Measurements from ENCODE around the gene NT5E. TPM values are rescaled to one million over a fixed set of nuclear protein-coding genes. Genes with fewer than 3 reads are reported as not detected.

The NT5E gene
- total and polyA plus RNA-seq, 2 experiments from 2014 or later: 0.18 to 1.5 TPM

DNA sequence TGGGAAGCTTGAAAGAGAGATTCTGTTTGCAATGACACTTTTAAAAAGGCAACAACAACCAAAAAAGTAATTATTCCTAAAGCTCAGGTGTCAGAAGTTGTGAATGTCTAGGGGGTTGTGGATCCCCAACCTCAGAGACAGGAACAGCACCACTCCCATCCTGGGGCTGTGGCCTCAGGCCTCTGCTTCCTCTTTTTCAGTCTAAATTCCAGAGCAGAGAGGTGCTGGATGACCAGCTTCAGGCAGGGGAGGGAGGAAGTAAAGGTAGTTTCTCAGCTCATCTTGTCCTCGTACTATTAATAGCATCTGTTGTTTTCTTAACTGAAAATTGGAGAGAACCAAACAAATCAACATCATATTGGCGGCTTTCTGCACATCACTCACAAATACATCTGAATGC lies 8.3 kb downstream of the NT5E start:
- peak; percentile 35 for DNase-seq (ENCODE audit: low spot score)
- Mint-ChIP-seq H3K36me3 (ENCODE audit: low read depth) (no peaks in the 10 kb centered on the region), H3K4me3 (no peak overlapping the region), H3K9me3 (no peaks in the 10 kb centered on the region), H3K27ac (no peak overlapping the region), H3K4me1 (peaks cover 26% of the 10 kb centered on the region), H3K27me3 (ENCODE audit: insufficient read depth, low read depth, poor library complexity) (peaks cover 4% of the 10 kb centered on the region)
- H3K4me1 ChIP-seq (ENCODE audit: insufficient read depth): peaks cover 26% of the 10 kb centered on the region
- no peaks in the 10 kb centered on the region for H3F3A ChIP-seq (replicated peaks; ENCODE audit: low read depth)
- no peak overlapping the region for H2AFZ ChIP-seq
- peak overlapping the region; percentile 49 for H3K4me2 ChIP-seq
- no peaks in the 10 kb centered on the region for H4K20me1 ChIP-seq (replicated peaks; ENCODE audit: insufficient read depth)
- H3K9me2 ChIP-seq (ENCODE audit: insufficient read depth): peaks cover 11% of the 10 kb centered on the region
- ATAC-seq: peak; percentile 44
- H3K4me3 ChIP-seq: peak overlapping the region; percentile 15; the same call in 1 of the 2 replicates
- H3K36me3 ChIP-seq (ENCODE audit: insufficient read depth): no peaks in the 10 kb centered on the region
- H3K79me2 ChIP-seq (replicated peaks; ENCODE audit: insufficient read depth): no peaks in the 10 kb centered on the region
- H3K27ac ChIP-seq (ENCODE audit: low read depth): no peak overlapping the region
- H3K27me3 ChIP-seq (ENCODE audit: insufficient read depth): peaks cover 3% of the 10 kb centered on the region
- no peak for TF ChIP-seq JUNB (IDR thresholded peaks at IDR 0.05; ENCODE audit: unreplicated experiment)

DNA sequence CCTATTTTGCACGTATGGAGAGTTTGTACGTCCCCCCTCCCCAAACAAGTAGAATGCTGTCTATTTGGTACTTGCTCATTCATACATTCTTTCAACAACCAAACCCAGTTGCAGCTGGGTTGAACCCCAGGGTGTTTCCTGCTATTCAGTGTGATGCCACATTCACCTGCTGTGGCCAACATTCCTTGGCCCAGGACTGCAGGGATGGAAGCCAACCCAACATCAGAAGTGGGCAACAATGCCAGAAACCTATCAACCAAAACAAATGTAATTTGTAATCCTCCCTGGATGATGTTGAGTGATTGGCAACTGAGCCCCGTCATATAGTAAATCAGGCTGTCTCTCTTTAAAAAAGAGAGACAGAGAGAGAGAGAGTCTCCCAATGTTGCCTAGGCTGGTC lies 8.9 kb downstream of the NT5E start:
- H3K4me3 Mint-ChIP-seq: no peak overlapping the region; the same call in 2 of the 3 replicates
- H3K27me3 Mint-ChIP-seq (ENCODE audit: insufficient read depth, low read depth, poor library complexity): peaks cover 4% of the 10 kb centered on the region
- TF ChIP-seq JUNB (IDR thresholded peaks at IDR 0.05; ENCODE audit: unreplicated experiment): no peak
- TF ChIP-seq, protein P1, sequence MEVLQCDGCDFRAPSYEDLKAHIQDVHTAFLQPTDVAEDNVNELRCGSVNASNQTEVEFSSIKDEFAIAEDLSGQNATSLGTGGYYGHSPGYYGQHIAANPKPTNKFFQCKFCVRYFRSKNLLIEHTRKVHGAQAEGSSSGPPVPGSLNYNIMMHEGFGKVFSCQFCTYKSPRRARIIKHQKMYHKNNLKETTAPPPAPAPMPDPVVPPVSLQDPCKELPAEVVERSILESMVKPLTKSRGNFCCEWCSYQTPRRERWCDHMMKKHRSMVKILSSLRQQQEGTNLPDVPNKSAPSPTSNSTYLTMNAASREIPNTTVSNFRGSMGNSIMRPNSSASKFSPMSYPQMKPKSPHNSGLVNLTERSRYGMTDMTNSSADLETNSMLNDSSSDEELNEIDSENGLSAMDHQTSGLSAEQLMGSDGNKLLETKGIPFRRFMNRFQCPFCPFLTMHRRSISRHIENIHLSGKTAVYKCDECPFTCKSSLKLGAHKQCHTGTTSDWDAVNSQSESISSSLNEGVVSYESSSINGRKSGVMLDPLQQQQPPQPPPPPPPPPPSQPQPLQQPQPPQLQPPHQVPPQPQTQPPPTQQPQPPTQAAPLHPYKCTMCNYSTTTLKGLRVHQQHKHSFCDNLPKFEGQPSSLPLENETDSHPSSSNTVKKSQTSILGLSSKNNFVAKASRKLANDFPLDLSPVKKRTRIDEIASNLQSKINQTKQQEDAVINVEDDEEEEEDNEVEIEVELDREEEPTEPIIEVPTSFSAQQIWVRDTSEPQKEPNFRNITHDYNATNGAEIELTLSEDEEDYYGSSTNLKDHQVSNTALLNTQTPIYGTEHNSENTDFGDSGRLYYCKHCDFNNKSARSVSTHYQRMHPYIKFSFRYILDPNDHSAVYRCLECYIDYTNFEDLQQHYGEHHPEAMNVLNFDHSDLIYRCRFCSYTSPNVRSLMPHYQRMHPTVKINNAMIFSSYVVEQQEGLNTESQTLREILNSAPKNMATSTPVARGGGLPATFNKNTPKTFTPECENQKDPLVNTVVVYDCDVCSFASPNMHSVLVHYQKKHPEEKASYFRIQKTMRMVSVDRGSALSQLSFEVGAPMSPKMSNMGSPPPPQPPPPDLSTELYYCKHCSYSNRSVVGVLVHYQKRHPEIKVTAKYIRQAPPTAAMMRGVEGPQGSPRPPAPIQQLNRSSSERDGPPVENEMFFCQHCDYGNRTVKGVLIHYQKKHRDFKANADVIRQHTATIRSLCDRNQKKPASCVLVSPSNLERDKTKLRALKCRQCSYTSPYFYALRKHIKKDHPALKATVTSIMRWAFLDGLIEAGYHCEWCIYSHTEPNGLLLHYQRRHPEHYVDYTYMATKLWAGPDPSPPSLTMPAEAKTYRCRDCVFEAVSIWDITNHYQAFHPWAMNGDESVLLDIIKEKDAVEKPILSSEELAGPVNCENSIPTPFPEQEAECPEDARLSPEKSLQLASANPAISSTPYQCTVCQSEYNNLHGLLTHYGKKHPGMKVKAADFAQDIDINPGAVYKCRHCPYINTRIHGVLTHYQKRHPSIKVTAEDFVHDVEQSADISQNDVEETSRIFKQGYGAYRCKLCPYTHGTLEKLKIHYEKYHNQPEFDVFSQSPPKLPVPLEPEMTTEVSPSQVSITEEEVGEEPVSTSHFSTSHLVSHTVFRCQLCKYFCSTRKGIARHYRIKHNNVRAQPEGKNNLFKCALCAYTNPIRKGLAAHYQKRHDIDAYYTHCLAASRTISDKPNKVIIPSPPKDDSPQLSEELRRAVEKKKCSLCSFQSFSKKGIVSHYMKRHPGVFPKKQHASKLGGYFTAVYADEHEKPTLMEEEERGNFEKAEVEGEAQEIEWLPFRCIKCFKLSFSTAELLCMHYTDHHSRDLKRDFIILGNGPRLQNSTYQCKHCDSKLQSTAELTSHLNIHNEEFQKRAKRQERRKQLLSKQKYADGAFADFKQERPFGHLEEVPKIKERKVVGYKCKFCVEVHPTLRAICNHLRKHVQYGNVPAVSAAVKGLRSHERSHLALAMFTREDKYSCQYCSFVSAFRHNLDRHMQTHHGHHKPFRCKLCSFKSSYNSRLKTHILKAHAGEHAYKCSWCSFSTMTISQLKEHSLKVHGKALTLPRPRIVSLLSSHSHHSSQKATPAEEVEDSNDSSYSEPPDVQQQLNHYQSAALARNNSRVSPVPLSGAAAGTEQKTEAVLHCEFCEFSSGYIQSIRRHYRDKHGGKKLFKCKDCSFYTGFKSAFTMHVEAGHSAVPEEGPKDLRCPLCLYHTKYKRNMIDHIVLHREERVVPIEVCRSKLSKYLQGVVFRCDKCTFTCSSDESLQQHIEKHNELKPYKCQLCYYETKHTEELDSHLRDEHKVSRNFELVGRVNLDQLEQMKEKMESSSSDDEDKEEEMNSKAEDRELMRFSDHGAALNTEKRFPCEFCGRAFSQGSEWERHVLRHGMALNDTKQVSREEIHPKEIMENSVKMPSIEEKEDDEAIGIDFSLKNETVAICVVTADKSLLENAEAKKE (CRISPR knock-in tag; IDR thresholded peaks at IDR 0.05): peak; percentile 25; the same call in 1 of the 2 replicates
- TF ChIP-seq, protein P2, sequence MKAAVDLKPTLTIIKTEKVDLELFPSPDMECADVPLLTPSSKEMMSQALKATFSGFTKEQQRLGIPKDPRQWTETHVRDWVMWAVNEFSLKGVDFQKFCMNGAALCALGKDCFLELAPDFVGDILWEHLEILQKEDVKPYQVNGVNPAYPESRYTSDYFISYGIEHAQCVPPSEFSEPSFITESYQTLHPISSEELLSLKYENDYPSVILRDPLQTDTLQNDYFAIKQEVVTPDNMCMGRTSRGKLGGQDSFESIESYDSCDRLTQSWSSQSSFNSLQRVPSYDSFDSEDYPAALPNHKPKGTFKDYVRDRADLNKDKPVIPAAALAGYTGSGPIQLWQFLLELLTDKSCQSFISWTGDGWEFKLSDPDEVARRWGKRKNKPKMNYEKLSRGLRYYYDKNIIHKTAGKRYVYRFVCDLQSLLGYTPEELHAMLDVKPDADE (IDR thresholded peaks at IDR 0.05): no peak
- Histone ChIP-seq H3K4me3 (peak overlapping the region; percentile 15; the same call in 1 of the 2 replicates), H3K79me2 (replicated peaks; ENCODE audit: insufficient read depth) (no peaks in the 10 kb centered on the region), H3F3A (replicated peaks; ENCODE audit: low read depth) (no peaks in the 10 kb centered on the region), H3K4me1 (ENCODE audit: insufficient read depth) (peaks cover 26% of the 10 kb centered on the region), H4K20me1 (replicated peaks; ENCODE audit: insufficient read depth) (no peaks in the 10 kb centered on the region), H3K4me2 (peak overlapping the region; percentile 49), H3K9me2 (ENCODE audit: insufficient read depth) (peaks cover 11% of the 10 kb centered on the region), H3K27me3 (ENCODE audit: insufficient read depth) (no peaks in the 10 kb centered on the region), H2AFZ (peak overlapping the region; percentile 15; the same call in 1 of the 2 replicates), H3K27ac (ENCODE audit: low read depth) (no peak overlapping the region; the same call in 1 of the 2 replicates), H3K36me3 (ENCODE audit: insufficient read depth) (no peaks in the 10 kb centered on the region)
- DNase-seq (ENCODE audit: low spot score) (peak; percentile 41), ATAC-seq (peak; percentile 60)
- H3K27ac Mint-ChIP-seq: no peak overlapping the region
- no peaks in the 10 kb centered on the region for H3K9me3 Mint-ChIP-seq
- H3K4me1 Mint-ChIP-seq: peaks cover 26% of the 10 kb centered on the region
- H3K36me3 Mint-ChIP-seq (ENCODE audit: low read depth): no peaks in the 10 kb centered on the region
